ENCODE measurements around the gene VRK1.

Gene VRK1

GRCh38 chr14:96792003-96792402, 5.2 kb upstream of the VRK1 start:
- DNase-seq (ENCODE audit: low read depth) = no peak

- no peak for DNase-seq (ENCODE audit: low read depth)
These were observed 4.6 kb upstream of the VRK1 start for GRCh38 chr14:96792591-96792990.

GRCh38 chr14:96793547-96793946, 3.6 kb upstream of the VRK1 start:
- DNase-seq (ENCODE audit: low read depth) = no peak

- no peak for DNase-seq (ENCODE audit: low read depth)
These were observed 1.9 kb upstream of the VRK1 start for GRCh38 chr14:96795109-96795828.

- peak; percentile 41 for DNase-seq (ENCODE audit: low read depth)
These were observed 584 bp downstream of the VRK1 start for GRCh38 chr14:96797582-96798349.

GRCh38 chr14:96798956-96799355, 1.8 kb downstream of the VRK1 start:
- DNase-seq (ENCODE audit: low read depth) = no peak

- no peak for DNase-seq (ENCODE audit: low read depth)
These were observed 2.4 kb downstream of the VRK1 start for GRCh38 chr14:96799489-96800054.

- no peak for DNase-seq (ENCODE audit: low read depth)
These were observed 4.7 kb downstream of the VRK1 start for GRCh38 chr14:96801931-96802330.

GRCh38 chr14:96802963-96803362, 5.8 kb downstream of the VRK1 start:
- DNase-seq (ENCODE audit: low read depth) = no peak

GRCh38 chr14:96803958-96804357, 6.8 kb downstream of the VRK1 start:
- DNase-seq (ENCODE audit: low read depth) = no peak

GRCh38 chr14:96804895-96805294, 7.7 kb downstream of the VRK1 start:
- no peak for DNase-seq (ENCODE audit: low read depth)

GRCh38 chr14:96805956-96806355, 8.8 kb downstream of the VRK1 start:
- DNase-seq (ENCODE audit: low read depth) = no peak

GRCh38 chr14:96806836-96807235, 9.7 kb downstream of the VRK1 start:
- no peak for DNase-seq (ENCODE audit: low read depth)

GRCh38 chr14:96808619-96809406, 11.6 kb downstream of the VRK1 start:
- no peak for DNase-seq (ENCODE audit: low read depth)

- peak; percentile 89 for DNase-seq (ENCODE audit: low read depth)
These were observed 14.1 kb downstream of the VRK1 start for GRCh38 chr14:96811265-96811664.

- no peak for DNase-seq (ENCODE audit: low read depth)
These were observed 14.9 kb downstream of the VRK1 start for GRCh38 chr14:96811985-96812667.

GRCh38 chr14:96816281-96816680, 19.1 kb downstream of the VRK1 start:
- no peak for DNase-seq (ENCODE audit: low read depth)

- no peak for DNase-seq (ENCODE audit: low read depth)
These were observed 20.8 kb downstream of the VRK1 start for GRCh38 chr14:96817750-96818666.

GRCh38 chr14:96821501-96821900, 24.3 kb downstream of the VRK1 start:
- DNase-seq (ENCODE audit: low read depth) = no peak

- DNase-seq (ENCODE audit: low read depth) = no peak
These were observed 26.5 kb downstream of the VRK1 start for GRCh38 chr14:96823652-96824051.

- peak; percentile 79 for DNase-seq (ENCODE audit: low read depth)
These were observed 27.1 kb downstream of the VRK1 start for GRCh38 chr14:96824283-96824682.

Measured in EH (cell line).